GM10847 (cell line): Measurements from ENCODE around the gene GPRIN3.

Source experiments
- POLR2A ChIP-seq: IDR thresholded peaks from 2 replicates; pipeline ENCODE4 v1.6.1; 2011; ENCODE audit not compliant: insufficient read length; ENCODE audit errors: extremely low read depth

GPRIN3 gene

GRCh38 chr4:89307446-89308160 lies at the start of gene GPRIN3:
Gene GPRIN3, minus strand, starts transcription at chr4:89307800. Its CDS starts 57,690 bp downstream, at chr4:89250110.
- TF ChIP-seq POLR2A: no peak

GRCh38 chr4:89357340-89357739 lies 49.7 kb upstream of the GPRIN3 start:
- TF ChIP-seq POLR2A: no peak

GRCh38 chr4:89356086-89356485 lies 48.5 kb upstream of the GPRIN3 start:
- no peak for TF ChIP-seq POLR2A

- no peak for TF ChIP-seq POLR2A
Observed at GRCh38 chr4:89353514-89353913, 45.9 kb upstream of the GPRIN3 start.

- TF ChIP-seq POLR2A: no peak
Observed at GRCh38 chr4:89352541-89352940, 44.9 kb upstream of the GPRIN3 start.

GRCh38 chr4:89351201-89351600 lies 43.6 kb upstream of the GPRIN3 start:
- TF ChIP-seq POLR2A: no peak

GRCh38 chr4:89347363-89348025 lies 39.9 kb upstream of the GPRIN3 start:
- TF ChIP-seq POLR2A: no peak

GRCh38 chr4:89344571-89344970 lies 37.0 kb upstream of the GPRIN3 start:
- TF ChIP-seq POLR2A: no peak

- no peak for TF ChIP-seq POLR2A
Observed at GRCh38 chr4:89338206-89338605, 30.6 kb upstream of the GPRIN3 start.

- TF ChIP-seq POLR2A: no peak
Observed at GRCh38 chr4:89337681-89338080, 30.1 kb upstream of the GPRIN3 start.

- no peak for TF ChIP-seq POLR2A
Observed at GRCh38 chr4:89336818-89337420, 29.3 kb upstream of the GPRIN3 start.

- no peak for TF ChIP-seq POLR2A
Observed at GRCh38 chr4:89334830-89335229, 27.2 kb upstream of the GPRIN3 start.

GRCh38 chr4:89334311-89334710 lies 26.7 kb upstream of the GPRIN3 start:
- TF ChIP-seq POLR2A: no peak

GRCh38 chr4:89331686-89332544 lies 24.3 kb upstream of the GPRIN3 start:
- TF ChIP-seq POLR2A: no peak

- no peak for TF ChIP-seq POLR2A
Observed at GRCh38 chr4:89331197-89331596, 23.6 kb upstream of the GPRIN3 start.
